DMS114 treated with DMSO at 0.1 percent for 48 hours (cell line): Measurements from ENCODE around the gene ZDHHC5.
"Not testable (repeated sequence)": the region's sequence is repeated elsewhere in the genome, so short reads cannot be mapped to it uniquely, and the experiment has no call there.

Source experiments
- DNase-seq: peaks from one replicate; lab custom pipeline; 2025; ENCODE audit not compliant: unreplicated experiment; lab: John Stamatoyannopoulos, UW

The ZDHHC5 gene

DNA sequence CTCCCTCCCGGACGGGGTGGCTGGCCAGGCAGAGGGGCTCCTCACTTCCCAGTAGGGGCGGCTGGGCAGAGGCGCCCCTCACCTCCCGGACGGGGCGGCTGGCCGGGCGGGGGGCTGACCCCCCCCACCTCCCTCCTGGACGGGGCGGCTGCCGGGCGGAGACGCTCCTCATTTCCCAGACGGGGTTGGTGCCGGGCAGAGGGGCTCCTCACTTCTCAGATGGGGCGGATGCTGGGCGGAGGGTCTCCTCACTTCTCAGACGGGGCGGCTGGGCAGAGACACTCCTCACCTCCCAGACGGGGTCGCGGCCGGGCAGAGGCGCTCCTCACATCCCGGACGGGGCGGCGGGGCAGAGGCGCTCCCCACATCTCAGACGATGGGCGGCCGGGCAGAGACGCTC is 48.8 kb downstream of the ZDHHC5 start:
- DNase-seq = not testable (repeated sequence)

DNA sequence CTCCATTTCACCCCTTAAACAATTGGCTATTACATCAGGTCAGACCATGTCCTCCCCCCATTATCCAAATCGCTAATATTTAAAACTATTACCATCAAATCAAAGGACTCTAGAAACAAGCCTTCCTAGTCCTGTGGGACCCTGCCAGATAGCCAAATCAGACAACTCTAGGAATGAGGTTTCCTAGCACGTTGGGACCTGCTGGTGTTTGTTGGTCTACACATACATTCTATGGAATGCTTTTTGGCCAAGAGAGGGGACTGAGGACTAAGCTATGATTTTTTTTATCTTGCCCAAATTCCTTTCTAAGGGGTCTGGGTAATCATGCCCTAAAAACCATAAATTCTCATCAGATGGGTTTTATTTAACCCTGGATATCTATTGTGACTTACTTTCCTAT is 59.3 kb downstream of the ZDHHC5 start:
- no peak for DNase-seq

DNA sequence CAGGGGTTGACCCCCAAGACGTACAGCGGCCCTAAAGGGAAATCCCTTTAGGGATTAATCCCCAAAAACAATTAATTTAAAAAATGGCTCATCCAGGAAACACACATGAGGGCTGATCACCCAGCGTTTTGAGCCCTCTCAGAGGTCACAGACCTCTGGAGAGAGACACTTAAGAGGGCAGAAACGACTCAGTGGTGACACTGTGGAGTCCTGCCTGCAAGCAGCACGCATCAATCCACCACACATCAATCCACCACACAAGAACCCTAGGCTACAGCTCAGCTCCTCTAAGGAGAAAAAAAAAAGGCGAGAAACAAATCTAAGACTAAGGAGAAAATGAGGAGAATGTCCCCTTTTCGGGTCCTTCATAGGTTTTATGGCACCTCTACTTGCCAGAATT is 60.9 kb downstream of the ZDHHC5 start:
- DNase-seq = no peak

DNA sequence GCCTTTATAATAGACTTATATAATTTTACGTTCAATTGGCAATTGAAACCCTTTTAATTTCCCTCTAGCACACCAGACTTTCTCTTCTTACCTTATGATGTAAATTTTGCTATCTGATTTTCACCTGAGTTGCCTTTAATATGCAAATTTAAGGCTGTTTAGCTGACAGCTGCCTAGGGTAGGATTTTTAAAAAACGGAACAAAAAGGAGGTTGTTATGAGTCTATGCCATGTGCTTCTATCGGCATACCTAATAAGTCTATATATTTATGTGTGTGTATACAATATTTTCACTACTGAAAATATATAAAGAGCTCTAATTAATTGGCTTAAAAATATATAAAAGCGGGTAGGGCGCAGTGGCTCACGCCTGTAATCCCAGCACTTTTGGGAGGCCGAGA is 61.6 kb downstream of the ZDHHC5 start:
- no peak for DNase-seq

DNA sequence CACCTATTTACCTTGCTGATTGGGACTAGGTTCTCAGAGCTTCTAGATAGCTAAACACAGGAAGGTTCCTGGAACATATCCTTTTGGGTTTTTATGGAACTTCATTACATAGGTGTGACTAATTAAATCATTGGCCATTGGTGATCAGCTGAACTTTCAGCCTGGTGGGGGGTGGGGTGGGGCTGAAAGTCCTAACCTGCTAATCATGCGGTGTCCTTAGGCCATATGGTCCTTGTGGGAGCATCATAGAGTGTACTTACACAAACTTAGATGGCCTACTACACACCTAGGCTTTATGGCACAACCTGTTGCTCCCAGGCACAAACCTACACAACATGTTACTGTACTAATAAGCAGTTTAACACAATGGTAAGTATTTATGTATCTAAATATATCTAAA is 64.7 kb downstream of the ZDHHC5 start:
- no peak for DNase-seq

DNA sequence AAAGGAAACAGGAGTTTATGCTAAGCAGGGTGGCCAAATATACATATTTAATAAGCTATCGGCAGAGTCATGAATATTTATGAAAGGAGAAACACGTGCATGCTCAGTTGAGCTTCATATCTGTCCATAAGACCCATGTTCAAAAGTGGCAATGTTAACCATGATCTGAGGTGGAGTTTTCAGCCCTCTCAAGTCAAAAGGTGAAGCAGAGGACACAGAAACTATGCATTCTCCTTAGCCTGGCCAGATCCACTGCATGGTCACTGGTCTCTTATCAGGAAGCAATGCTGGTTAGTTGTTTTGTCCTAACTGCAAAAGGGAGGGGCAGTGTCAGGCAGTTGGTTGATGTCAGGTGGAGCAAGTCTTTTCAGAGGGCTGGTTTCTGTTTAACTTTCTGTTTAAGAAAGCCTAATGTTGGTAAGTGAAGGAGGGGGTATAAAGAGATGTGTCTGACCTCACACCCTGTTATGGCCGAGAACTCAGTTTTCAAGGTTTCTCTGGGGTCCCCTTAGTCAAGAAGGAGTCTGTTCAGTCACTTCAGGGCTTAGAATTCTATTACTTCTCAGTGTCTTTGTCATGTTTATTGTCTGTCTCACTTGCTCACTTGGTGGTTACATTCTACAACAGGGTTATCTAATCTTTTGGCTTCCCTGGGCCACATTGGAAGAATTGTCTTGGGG is 67.8 kb downstream of the ZDHHC5 start:
- DNase-seq = no peak

DNA sequence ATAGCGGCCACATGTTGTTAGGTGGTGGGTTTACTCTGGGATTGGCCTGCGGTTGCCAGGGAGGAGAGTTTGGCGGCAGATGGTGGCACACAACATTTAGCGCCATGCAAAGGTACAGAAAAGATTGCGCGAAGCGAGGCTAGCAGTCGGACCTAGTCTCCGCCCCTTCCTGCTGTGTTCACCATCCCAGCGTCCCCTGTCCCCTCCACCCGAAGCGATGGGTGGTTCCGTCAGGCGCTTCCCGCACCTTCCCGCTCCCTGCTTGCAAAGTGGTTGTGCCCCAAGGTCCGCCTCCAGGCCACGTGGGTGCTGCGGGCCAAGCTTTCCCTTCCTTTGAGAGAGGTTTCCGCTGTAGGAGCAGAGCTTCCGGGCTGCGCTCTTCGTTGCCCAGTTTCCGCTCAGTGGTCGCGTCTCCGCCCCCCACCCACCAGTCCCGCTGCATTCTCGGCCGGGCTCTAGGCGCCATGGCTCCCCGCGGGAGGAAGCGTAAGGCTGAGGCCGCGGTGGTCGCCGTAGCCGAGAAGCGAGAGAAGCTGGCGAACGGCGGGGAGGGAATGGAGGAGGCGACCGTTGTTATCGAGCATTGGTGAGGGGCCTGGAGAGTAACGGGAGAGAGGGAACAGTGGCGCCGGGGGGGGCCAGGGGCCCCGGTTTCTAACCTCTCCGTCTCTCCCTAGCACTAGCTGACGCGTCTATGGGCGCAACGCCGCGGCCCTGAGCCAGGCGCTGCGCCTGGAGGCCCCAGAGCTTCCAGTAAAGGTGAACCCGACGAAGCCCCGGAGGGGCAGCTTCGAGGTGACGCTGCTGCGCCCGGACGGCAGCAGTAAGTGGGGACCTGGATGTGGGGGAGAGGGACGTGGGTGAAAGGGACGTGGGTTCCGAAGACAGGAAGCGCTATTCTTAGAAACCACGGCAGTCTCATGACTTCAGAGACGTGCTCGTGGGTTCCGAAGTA is 73.5 kb downstream of the ZDHHC5 start, which contains the start of gene SELENOH:
SELENOH (plus strand) TSS at position 360 of the 955 bp plus-strand sequence; CDS start at position 465, 105 bp downstream.
- peak; percentile 82 for DNase-seq

DNA sequence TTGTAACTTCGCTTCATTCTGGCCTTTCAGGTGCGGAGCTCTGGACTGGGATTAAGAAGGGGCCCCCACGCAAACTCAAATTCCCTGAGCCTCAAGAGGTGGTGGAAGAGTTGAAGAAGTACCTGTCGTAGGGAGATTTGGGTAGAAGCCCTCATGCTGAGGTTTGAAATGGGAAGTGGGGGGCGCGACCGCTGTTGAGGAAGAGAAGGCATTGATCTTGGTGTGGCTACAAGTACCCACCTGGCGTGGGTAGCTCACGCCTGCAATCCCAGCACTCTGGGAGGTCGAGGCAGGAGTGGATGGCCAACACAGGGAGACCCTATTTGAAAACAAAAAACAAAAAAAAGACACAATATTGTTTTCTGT is 74.2 kb downstream of the ZDHHC5 start:
- no peak for DNase-seq

DNA sequence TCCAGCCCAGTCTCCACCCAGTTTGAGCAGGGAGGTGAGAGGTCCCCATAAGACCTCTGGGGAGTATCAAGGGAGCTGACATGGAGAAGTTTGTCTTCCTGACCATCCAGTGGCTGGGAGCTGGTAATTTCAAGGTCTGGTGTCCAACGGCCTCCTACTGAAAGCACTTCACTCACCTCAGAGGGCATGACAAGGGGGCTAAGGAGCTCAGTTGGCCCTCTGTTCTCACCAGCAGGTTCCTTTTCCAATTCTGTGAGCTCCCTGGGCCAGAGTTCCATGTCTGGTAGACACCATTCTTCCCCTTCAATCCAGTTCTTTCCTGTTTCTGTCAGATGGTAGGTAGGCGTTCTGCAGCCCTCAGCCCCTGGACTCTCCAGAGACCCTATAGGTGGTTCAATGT is 76.4 kb downstream of the ZDHHC5 start:
- no peak for DNase-seq

DNA sequence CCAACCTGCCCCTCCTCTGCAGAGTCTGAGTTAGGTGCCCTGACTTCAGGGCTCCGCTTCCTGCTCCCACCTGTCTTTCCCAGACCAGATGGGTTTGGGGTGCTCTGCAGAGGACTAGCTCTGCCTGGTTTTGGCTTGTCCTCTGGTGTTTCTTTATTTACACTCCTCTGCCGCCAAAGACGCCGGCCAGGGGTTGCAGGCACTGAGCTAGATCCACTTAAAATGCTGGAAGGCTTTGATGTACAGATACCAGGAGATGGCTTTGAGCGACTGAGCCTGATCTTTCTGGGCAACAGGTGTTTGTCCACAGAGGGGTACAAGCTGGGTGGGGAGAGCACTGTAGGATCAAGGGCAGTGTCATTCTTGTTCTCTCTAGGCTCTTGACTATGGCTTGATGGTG is 77.3 kb downstream of the ZDHHC5 start:
- DNase-seq = no peak

DNA sequence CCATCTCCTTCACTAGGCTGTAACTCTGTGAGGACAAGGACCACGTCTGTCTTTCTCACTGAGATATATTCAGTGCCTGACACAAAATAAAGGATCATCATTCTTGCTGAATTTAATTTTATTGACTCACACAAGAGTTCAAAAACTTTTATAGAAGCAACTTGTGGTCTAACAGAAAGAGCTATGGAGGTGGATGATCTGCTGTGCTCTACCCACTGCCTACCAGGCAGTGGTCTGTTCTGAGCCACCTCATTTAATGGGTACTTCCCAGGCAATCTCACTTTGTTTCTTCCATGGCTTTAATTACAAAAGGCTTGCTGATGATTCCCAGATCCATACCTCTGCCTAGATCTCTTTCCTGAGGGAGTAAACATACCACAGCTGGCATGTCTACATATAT is 79.0 kb downstream of the ZDHHC5 start:
- no peak for DNase-seq
